Common myeloid progenitor, CD34-positive (primary cell): ENCODE results near the gene RSPH3.

Source experiments
- CTCF ChIA-PET: fragments of 350-600 bp; sonication (Branson Sonifier 250); formaldehyde crosslinking; loops from one replicate; lab custom pipeline; 2021; ENCODE audit warnings: antibody characterized with exemption; lab: Charles Lee
- POLR2A ChIA-PET: fragments of 350-600 bp; sonication (Branson Sonifier 250); formaldehyde crosslinking; loops from one replicate; lab custom pipeline; 2021; ENCODE audit warnings: antibody characterized with exemption; lab: Charles Lee
- DNase-seq, 3 donors: peaks; one replicate each; pipeline versions ENCODE4 v3.0.0 to v3.0.0-alpha.2; 2013
- H3K27ac ChIP-seq, 2 experiments: 1 replicate in 1 of 2; 2 replicates in 1 of 2; pipeline ENCODE4 v1.7.0; 2013; ENCODE audit warnings: inconsistent platforms in 2 of 2, low read length in 2 of 2, mild to moderate bottlenecking in 2 of 2, low read depth in 1 of 2, moderate library complexity in 1 of 2; ENCODE audit not compliant: severe bottlenecking in 2 of 2, insufficient read depth in 1 of 2, poor library complexity in 1 of 2
- H3K27me3 ChIP-seq, 5 experiments: replicated peaks in 2 of 5; 1 replicate in 3 of 5; 2 replicates in 2 of 5; pipeline versions ENCODE4 v1.6.1 to v1.7.0; 2013; ENCODE audit warnings: low read length in 4 of 5, mild to moderate bottlenecking in 2 of 5, moderate library complexity in 2 of 5, inconsistent platforms in 1 of 5; ENCODE audit not compliant: insufficient read depth in 5 of 5, control insufficient read depth in 4 of 5
- H3K36me3 ChIP-seq, 4 experiments: 1 replicate in 2 of 4; 2 replicates in 2 of 4; pipeline versions ENCODE4 v1.6.1 to v1.7.0; 2013; ENCODE audit warnings: low read length in 3 of 4, control low read depth in 1 of 4, mild to moderate bottlenecking in 1 of 4; ENCODE audit not compliant: control insufficient read depth in 4 of 4, insufficient read depth in 4 of 4
- H3K4me1 ChIP-seq, 4 experiments: 1 replicate in 3 of 4; 2 replicates in 1 of 4; pipeline versions ENCODE4 v1.6.1 to v1.7.1; 2013; ENCODE audit warnings: low read length in 3 of 4, mild to moderate bottlenecking in 3 of 4, control low read depth in 1 of 4, inconsistent platforms in 1 of 4, moderate library complexity in 1 of 4; ENCODE audit not compliant: control insufficient read depth in 4 of 4, insufficient read depth in 4 of 4; ENCODE audit errors: control extremely low read depth in 1 of 4
- H3K4me3 ChIP-seq, 7 experiments: 1 replicate in 4 of 7; 2 replicates in 3 of 7; pipeline versions ENCODE4 v1.5.1 to v1.7.0; 2013; ENCODE audit warnings: mild to moderate bottlenecking in 7 of 7, low read length in 6 of 7, moderate library complexity in 6 of 7, inconsistent platforms in 2 of 7, low read depth in 2 of 7, control low read depth in 1 of 7; ENCODE audit not compliant: insufficient read depth in 4 of 7, control insufficient read depth in 1 of 7; ENCODE audit errors: extremely low read depth in 1 of 7
- H3K9me3 ChIP-seq, 5 experiments: 1 replicate in 4 of 5; 2 replicates in 1 of 5; pipeline versions ENCODE4 v1.6.1 to v1.7.1; 2013; ENCODE audit warnings: low read length in 4 of 5, mild to moderate bottlenecking in 2 of 5, inconsistent platforms in 1 of 5, low read depth in 1 of 5, moderate library complexity in 1 of 5; ENCODE audit not compliant: control insufficient read depth in 4 of 5, insufficient read depth in 2 of 5; ENCODE audit errors: control extremely low read depth in 1 of 5
- WGBS: methylation state at CpG from one replicate; pipeline ENCODE4 v1.1.5; 2013; ENCODE audit not compliant: insufficient coverage; 5-methylcytosine and 5-hydroxymethylcytosine counted together

The RSPH3 gene

DNA sequence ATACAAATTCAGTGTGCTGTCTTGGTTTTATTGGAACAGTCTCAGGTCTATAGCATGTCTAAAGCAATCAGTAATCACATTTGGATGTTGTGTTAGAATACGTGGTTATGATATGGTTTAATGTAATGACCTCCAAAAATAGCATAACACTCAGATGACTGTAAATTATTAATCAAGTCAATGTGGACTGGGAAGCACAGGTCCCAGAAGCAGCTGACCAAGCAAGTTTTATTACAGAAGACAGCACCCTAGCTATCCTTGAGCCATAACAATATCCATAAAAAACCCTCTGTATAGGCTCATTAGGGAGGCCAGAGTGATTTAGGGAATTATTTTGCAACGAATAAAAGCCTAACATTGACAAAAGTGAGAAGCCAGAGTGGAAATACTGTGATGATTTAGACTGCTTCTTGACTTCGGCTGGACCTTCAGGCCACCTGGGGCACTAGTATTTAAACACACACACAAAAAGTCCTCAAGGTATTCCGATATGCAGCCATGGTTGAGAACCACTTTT is 66.9 kb downstream of the RSPH3 start:
- Histone ChIP-seq H3K36me3 (no peaks in the 10 kb centered on the region), H3K4me1 (no peaks in the 10 kb centered on the region), H3K9me3 (no peaks in the 10 kb centered on the region), H3K4me3 (no peak overlapping the region), H3K27me3 (peaks cover 0 to 4% (median 0%) of the 10 kb centered on the region in 5 experiments), H3K27ac (no peak overlapping the region)
- CTCF ChIA-PET = interaction anchor here (1.1 kb wide), 1 partner anchor 8 kb away, joined by 3 read pairs; no protein-coding TSS in a partner anchor
- WGBS = 100% methylated on average over 1 of the region's 4 CpGs
- DNase-seq = no peak
- POLR2A ChIA-PET = no interaction called here

DNA sequence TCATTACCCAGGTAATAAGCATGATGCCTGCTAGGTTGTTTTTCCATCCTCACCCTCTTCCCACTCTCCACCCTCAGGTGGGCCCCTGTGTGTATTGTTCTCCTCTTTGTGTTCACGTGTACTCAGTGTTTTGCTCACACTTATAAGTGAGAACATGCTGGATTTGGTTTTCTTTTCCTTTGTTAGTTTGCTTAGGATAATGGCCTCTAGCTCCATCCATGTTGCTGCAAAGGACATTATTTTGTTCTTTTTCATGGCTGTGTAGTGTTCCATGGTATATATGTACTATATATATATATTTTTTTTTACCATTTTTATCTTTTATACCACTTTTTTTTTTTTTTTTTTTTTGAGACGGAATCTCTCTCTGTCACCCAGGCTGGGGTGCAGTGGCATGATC is 71.9 kb downstream of the RSPH3 start:
- CTCF ChIA-PET = interaction anchor here (1.2 to 1.5 kb wide), 2 partner anchors 10 to 206 kb away, joined by 3 to 5 read pairs; no protein-coding TSS in a partner anchor
- Histone ChIP-seq H3K4me3 (no peak overlapping the region), H3K36me3 (no peaks in the 10 kb centered on the region), H3K9me3 (no peaks in the 10 kb centered on the region), H3K27ac (no peak overlapping the region), H3K4me1 (no peaks in the 10 kb centered on the region), H3K27me3 (no peaks in the 10 kb centered on the region)
- no CpG with 5 or more reads among the region's 2 CpGs for WGBS
- no peak for DNase-seq
- POLR2A ChIA-PET = interaction anchor here (0.6 kb wide), 1 partner anchor 104 kb away, joined by 3 read pairs; no protein-coding TSS in a partner anchor

DNA sequence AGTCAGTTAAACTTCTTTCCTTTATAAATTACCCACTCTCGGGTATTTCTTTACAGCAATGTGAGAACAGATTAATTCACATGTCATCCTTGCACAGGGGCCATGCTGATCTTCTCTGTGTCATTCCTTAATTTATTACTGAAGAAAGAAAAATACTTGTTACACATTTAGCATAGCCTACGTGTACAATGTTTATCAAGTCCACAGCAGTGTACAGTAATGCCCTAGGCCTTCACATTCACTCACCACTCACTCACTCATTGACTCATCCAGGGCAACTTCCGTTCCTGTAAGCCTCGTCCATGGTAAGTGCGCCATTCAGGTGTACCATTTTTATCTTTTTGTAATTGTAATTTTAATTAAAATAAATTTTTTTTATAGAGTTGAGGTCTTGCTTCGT is 73.6 kb downstream of the RSPH3 start:
- POLR2A ChIA-PET = no interaction called here
- Histone ChIP-seq H3K27me3 (no peaks in the 10 kb centered on the region), H3K4me1 (no peaks in the 10 kb centered on the region), H3K4me3 (no peak overlapping the region), H3K9me3 (no peaks in the 10 kb centered on the region), H3K36me3 (no peaks in the 10 kb centered on the region), H3K27ac (no peak overlapping the region)
- no peak for DNase-seq
- 100% methylated on average over 2 of the region's 6 CpGs for WGBS
- CTCF ChIA-PET = interaction anchor here (1.1 kb wide), 1 partner anchor 12 kb away, joined by 3 read pairs; no protein-coding TSS in a partner anchor

DNA sequence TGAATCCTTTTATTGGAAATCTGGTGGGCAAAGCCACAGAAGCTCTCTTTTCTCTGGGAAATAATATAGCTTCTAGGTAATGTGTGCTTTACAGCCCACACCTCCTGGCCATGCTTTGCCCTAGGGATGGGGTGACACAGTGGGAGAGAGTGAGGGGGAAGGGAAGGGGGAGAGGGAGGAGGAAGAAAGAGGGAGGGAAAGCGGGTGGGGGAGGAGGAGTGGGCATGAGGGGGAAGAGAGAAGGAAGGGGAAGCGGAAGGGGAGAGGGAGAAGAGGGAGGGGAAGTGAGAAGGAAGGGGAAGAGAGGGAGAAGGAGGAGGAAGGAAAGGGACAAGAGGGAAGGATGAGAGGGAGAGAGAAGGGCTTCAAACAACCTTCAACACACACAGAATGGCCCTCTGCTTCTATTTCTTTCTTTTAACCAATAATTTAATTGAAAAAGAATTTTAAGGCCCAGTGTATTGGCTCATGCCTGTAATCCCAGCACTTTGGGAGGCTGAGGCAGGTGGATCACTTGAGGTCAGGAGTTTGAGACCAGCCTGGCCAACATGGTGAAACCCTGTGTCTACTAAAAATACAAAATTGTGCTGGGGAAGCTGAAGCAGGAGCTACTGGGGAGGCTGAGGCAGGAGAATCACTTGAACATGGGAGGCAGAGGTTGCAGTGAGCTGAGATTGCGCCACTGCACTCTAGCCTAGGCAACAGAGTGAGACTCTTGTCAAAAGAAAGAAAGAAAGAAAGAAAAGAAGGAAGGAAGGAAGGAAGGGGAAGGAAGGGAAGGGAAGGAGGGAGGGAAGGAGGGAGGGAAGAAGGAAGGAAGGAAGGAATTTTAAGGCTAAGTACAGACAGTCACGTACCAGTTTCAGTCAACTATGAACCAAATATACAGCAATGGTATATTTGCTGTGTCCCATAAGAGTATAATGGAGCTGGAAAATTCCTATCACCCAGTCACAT is 75.2 kb downstream of the RSPH3 start:
- Histone ChIP-seq H3K9me3 (no peaks in the 10 kb centered on the region), H3K4me3 (no peak overlapping the region), H3K4me1 (no peaks in the 10 kb centered on the region), H3K27ac (no peak overlapping the region), H3K36me3 (no peaks in the 10 kb centered on the region), H3K27me3 (no peaks in the 10 kb centered on the region)
- no peak for DNase-seq
- 94% methylated on average over 2 of the region's 4 CpGs for WGBS
- CTCF ChIA-PET = interaction anchor here (0.7 to 1.5 kb wide), 2 partner anchors 9 to 61 kb away, joined by 3 read pairs; no protein-coding TSS in a partner anchor
- POLR2A ChIA-PET = interaction anchor here (0.6 kb wide), 1 partner anchor 105 kb away, joined by 3 read pairs; no protein-coding TSS in a partner anchor

DNA sequence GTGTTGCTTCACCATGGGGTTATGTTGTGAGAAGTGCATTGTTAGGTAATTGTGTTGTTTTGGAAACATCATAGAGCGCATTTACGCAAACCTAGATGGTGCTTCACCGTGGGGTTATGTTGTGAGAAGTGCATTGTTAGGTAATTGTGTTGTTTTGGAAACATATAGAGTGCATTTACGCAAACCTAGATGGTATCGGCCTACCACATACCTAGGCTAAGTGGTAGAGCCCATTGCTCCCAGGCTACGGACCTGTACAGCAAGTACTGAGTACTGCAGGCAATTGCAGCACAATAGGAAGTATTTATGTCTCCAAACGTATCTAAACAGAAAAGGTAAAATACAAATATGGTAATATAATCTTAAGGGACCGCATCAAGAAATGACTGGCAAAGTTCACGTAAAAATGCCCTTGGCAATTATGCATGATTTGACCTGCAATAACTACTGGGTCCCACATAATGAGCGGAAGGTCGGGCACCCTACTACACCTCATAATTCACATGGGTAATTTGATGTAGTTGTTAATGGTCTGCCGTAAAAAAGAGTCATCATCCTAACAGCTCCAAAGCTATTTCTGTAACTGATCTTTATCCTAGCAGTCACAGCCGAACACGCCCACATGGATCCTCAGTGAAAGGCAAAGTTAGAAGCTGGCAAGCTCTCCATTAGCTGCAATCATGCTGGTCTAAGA is 76.0 kb downstream of the RSPH3 start:
- 98% methylated on average over 7 of the region's 14 CpGs for WGBS
- DNase-seq = no peak
- no peaks in the 10 kb centered on the region for H3K36me3 ChIP-seq
- H3K4me3 ChIP-seq = no peak overlapping the region
- no peaks in the 10 kb centered on the region for H3K27me3 ChIP-seq
- ChIA-PET CTCF (interaction anchor here (1.5 kb wide), 1 partner anchor 10 kb away, joined by 3 read pairs; no protein-coding TSS in a partner anchor), POLR2A (no interaction called here)
- no peaks in the 10 kb centered on the region for H3K9me3 ChIP-seq
- no peaks in the 10 kb centered on the region for H3K4me1 ChIP-seq
- no peak overlapping the region for H3K27ac ChIP-seq
